MM.1S (cell line): ENCODE data around the gene PRSS27.

Source experiments
- CTCF ChIP-seq: fragments of 300-600 bp; sonication (generic); IDR thresholded peaks from 2 replicates; pipeline ENCODE4 v1.5.1; 2016; ENCODE audit warnings: antibody characterized with exemption, low read length, mixed read lengths
- EZH2 ChIP-seq: fragments of 300-600 bp; sonication (generic); optimal IDR thresholded peaks from 2 replicates; pipeline ENCODE3; 2017; ENCODE audit warnings: low read depth, mild to moderate bottlenecking, antibody characterized with exemption, low read length, mixed read lengths
- EZH2phosphoT487 ChIP-seq: fragments of 300-600 bp; sonication (generic); IDR thresholded peaks from 2 replicates; pipeline ENCODE4 v1.6.1; 2018; ENCODE audit warnings: antibody characterized with exemption, low read length

GRCh38 chr16:2663553-2664546 lies 56.2 kb downstream of the PRSS27 start:
- TF ChIP-seq CTCF (no peak), EZH2 (no peak), EZH2phosphoT487 (no peak)
